GM18868 (cell line): ENCODE data around the gene ZNF846.
"Not testable (repeated sequence)": the region's sequence is repeated elsewhere in the genome, so short reads cannot be mapped to it uniquely, and the experiment has no call there.

Experiments
- ATAC-seq: cut with Tn5 transposase; IDR thresholded peaks from one replicate; pipeline ENCODE4 v1.9.1; 2021; ENCODE audit warnings: mild to moderate bottlenecking, moderate library complexity; ENCODE audit not compliant: unreplicated experiment

Gene ZNF846

GRCh38 chr19:9785367-9786331 lies 17.1 kb upstream of the ZNF846 start:
- ATAC-seq = peak; percentile 78

- not testable (repeated sequence) for ATAC-seq
Observed at GRCh38 chr19:9784163-9784496, 15.6 kb upstream of the ZNF846 start.

- ATAC-seq = no peak
Observed at GRCh38 chr19:9782338-9782737, 13.8 kb upstream of the ZNF846 start.

GRCh38 chr19:9757544-9758501 lies 10.7 kb downstream of the ZNF846 start:
- ATAC-seq = no peak

GRCh38 chr19:9752701-9753443 lies 15.7 kb downstream of the ZNF846 start:
- ATAC-seq = no peak

- no peak for ATAC-seq
Observed at GRCh38 chr19:9751446-9751845, 17.1 kb downstream of the ZNF846 start.

GRCh38 chr19:9741476-9742171 lies 26.9 kb downstream of the ZNF846 start:
- ATAC-seq = no peak

- no peak for ATAC-seq
Observed at GRCh38 chr19:9735986-9736385, 32.6 kb downstream of the ZNF846 start.

- ATAC-seq = not testable (repeated sequence)
Observed at GRCh38 chr19:9730056-9730455, 38.5 kb downstream of the ZNF846 start.

- ATAC-seq = no peak
Observed at GRCh38 chr19:9729162-9729561, 39.4 kb downstream of the ZNF846 start.

- no peak for ATAC-seq
Observed at GRCh38 chr19:9727644-9728043, 40.9 kb downstream of the ZNF846 start.

- ATAC-seq = not testable (repeated sequence)
Observed at GRCh38 chr19:9725508-9726201, 42.9 kb downstream of the ZNF846 start.

- ATAC-seq = no peak
Observed at GRCh38 chr19:9724157-9724556, 44.4 kb downstream of the ZNF846 start.

- ATAC-seq = no peak
Observed at GRCh38 chr19:9721861-9722260, 46.7 kb downstream of the ZNF846 start.

- no peak for ATAC-seq
Observed at GRCh38 chr19:9720541-9720940, 48.0 kb downstream of the ZNF846 start.

- ATAC-seq = no peak
Observed at GRCh38 chr19:9711815-9712214, 56.7 kb downstream of the ZNF846 start.

GRCh38 chr19:9709305-9709704 lies 59.2 kb downstream of the ZNF846 start:
- no peak for ATAC-seq

- ATAC-seq = no peak
Observed at GRCh38 chr19:9705836-9706235, 62.7 kb downstream of the ZNF846 start.

- no peak for ATAC-seq
Observed at GRCh38 chr19:9702186-9702585, 66.4 kb downstream of the ZNF846 start.
